GM23338 (cell line): ENCODE measurements around the gene NIPA2.

Experiments
- CREB1 ChIP-seq: fragments of 250-450 bp; sonication (Bioruptor Pico); IDR thresholded peaks from 2 replicates; pipeline ENCODE4 v1.5.0; 2020; ENCODE audit warnings: low read depth, mild to moderate bottlenecking, moderate library complexity
- EZH2 ChIP-seq: fragments of 200-600 bp; sonication (generic); IDR thresholded peaks from one replicate; pipeline ENCODE4 v1.8.0; 2017; ENCODE audit warnings: antibody characterized with exemption, mild to moderate bottlenecking, low read depth; ENCODE audit not compliant: unreplicated experiment
- EZH2phosphoT487 ChIP-seq: fragments of 200-600 bp; sonication (generic); IDR thresholded peaks from one replicate; pipeline ENCODE4 v1.8.1; 2018; ENCODE audit warnings: antibody characterized with exemption; ENCODE audit not compliant: unreplicated experiment
- JUNB ChIP-seq: IDR thresholded peaks from one replicate; pipeline ENCODE4 v1.6.1; 2016; ENCODE audit warnings: antibody characterized with exemption; ENCODE audit not compliant: unreplicated experiment
- POLR2AphosphoS5 ChIP-seq: IDR thresholded peaks from 2 replicates; pipeline ENCODE4 v1.6.1; 2016; ENCODE audit warnings: antibody characterized with exemption, low read depth
- ZNF331 ChIP-seq: fragments of 250-450 bp; sonication (Bioruptor Pico); IDR thresholded peaks from 2 replicates; pipeline ENCODE4 v1.5.0; 2020; ENCODE audit warnings: low read depth, mild to moderate bottlenecking, moderate library complexity
- TF ChIP-seq, protein P1 (sequence below), 2 experiments: fragments of 200-600 bp in 1 of 2; sonication (generic) in 1 of 2; conservative IDR thresholded peaks; 2 replicates each; pipeline versions ENCODE4 v1.5.1 to v1.6.1; 2016 to 2017; ENCODE audit warnings: antibody characterized with exemption in 2 of 2, low read depth in 2 of 2, mild to moderate bottlenecking in 2 of 2, moderate library complexity in 1 of 2
- TF ChIP-seq, protein P2 (sequence below): fragments of 250-450 bp; sonication (Bioruptor Pico); IDR thresholded peaks from 2 replicates; pipeline ENCODE4 v1.5.0; 2020; ENCODE audit warnings: mild to moderate bottlenecking, moderate library complexity
- TF ChIP-seq, protein P3 (sequence below): IDR thresholded peaks from one replicate; pipeline ENCODE4 v1.6.1; 2018; ENCODE audit warnings: antibody characterized with exemption; ENCODE audit not compliant: unreplicated experiment
- TF ChIP-seq, protein P4 (sequence below): IDR thresholded peaks from 2 replicates; pipeline ENCODE4 v1.6.1; 2016; ENCODE audit warnings: antibody characterized with exemption

DNA sequence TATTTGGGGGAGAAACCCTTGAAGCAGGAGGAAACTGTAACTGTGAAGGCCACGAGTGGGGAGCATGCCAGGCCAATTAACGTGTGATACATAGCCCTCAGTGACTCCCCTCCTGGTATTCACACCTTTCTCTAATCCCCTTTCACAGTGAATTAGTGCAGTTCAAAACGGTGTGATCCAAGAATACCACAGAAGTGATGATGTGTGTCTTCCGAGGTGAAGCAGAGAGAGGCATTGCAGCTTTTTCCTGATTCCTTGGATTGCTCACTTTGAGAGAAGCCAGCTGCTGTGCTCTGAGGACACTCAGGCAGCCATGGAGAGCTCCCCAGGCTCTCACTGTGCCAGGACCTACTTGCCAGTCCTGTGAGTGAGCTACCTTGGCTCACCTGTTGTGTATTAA lies 17.3 kb downstream of the NIPA2 start:
- TF ChIP-seq, protein P1, sequence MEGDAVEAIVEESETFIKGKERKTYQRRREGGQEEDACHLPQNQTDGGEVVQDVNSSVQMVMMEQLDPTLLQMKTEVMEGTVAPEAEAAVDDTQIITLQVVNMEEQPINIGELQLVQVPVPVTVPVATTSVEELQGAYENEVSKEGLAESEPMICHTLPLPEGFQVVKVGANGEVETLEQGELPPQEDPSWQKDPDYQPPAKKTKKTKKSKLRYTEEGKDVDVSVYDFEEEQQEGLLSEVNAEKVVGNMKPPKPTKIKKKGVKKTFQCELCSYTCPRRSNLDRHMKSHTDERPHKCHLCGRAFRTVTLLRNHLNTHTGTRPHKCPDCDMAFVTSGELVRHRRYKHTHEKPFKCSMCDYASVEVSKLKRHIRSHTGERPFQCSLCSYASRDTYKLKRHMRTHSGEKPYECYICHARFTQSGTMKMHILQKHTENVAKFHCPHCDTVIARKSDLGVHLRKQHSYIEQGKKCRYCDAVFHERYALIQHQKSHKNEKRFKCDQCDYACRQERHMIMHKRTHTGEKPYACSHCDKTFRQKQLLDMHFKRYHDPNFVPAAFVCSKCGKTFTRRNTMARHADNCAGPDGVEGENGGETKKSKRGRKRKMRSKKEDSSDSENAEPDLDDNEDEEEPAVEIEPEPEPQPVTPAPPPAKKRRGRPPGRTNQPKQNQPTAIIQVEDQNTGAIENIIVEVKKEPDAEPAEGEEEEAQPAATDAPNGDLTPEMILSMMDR (conservative IDR thresholded peaks at IDR 0.05; ENCODE audit: low read depth in 2 of 2): no peak
- no peak for TF ChIP-seq POLR2AphosphoS5
- TF ChIP-seq EZH2: no peak
- TF ChIP-seq, protein P2, sequence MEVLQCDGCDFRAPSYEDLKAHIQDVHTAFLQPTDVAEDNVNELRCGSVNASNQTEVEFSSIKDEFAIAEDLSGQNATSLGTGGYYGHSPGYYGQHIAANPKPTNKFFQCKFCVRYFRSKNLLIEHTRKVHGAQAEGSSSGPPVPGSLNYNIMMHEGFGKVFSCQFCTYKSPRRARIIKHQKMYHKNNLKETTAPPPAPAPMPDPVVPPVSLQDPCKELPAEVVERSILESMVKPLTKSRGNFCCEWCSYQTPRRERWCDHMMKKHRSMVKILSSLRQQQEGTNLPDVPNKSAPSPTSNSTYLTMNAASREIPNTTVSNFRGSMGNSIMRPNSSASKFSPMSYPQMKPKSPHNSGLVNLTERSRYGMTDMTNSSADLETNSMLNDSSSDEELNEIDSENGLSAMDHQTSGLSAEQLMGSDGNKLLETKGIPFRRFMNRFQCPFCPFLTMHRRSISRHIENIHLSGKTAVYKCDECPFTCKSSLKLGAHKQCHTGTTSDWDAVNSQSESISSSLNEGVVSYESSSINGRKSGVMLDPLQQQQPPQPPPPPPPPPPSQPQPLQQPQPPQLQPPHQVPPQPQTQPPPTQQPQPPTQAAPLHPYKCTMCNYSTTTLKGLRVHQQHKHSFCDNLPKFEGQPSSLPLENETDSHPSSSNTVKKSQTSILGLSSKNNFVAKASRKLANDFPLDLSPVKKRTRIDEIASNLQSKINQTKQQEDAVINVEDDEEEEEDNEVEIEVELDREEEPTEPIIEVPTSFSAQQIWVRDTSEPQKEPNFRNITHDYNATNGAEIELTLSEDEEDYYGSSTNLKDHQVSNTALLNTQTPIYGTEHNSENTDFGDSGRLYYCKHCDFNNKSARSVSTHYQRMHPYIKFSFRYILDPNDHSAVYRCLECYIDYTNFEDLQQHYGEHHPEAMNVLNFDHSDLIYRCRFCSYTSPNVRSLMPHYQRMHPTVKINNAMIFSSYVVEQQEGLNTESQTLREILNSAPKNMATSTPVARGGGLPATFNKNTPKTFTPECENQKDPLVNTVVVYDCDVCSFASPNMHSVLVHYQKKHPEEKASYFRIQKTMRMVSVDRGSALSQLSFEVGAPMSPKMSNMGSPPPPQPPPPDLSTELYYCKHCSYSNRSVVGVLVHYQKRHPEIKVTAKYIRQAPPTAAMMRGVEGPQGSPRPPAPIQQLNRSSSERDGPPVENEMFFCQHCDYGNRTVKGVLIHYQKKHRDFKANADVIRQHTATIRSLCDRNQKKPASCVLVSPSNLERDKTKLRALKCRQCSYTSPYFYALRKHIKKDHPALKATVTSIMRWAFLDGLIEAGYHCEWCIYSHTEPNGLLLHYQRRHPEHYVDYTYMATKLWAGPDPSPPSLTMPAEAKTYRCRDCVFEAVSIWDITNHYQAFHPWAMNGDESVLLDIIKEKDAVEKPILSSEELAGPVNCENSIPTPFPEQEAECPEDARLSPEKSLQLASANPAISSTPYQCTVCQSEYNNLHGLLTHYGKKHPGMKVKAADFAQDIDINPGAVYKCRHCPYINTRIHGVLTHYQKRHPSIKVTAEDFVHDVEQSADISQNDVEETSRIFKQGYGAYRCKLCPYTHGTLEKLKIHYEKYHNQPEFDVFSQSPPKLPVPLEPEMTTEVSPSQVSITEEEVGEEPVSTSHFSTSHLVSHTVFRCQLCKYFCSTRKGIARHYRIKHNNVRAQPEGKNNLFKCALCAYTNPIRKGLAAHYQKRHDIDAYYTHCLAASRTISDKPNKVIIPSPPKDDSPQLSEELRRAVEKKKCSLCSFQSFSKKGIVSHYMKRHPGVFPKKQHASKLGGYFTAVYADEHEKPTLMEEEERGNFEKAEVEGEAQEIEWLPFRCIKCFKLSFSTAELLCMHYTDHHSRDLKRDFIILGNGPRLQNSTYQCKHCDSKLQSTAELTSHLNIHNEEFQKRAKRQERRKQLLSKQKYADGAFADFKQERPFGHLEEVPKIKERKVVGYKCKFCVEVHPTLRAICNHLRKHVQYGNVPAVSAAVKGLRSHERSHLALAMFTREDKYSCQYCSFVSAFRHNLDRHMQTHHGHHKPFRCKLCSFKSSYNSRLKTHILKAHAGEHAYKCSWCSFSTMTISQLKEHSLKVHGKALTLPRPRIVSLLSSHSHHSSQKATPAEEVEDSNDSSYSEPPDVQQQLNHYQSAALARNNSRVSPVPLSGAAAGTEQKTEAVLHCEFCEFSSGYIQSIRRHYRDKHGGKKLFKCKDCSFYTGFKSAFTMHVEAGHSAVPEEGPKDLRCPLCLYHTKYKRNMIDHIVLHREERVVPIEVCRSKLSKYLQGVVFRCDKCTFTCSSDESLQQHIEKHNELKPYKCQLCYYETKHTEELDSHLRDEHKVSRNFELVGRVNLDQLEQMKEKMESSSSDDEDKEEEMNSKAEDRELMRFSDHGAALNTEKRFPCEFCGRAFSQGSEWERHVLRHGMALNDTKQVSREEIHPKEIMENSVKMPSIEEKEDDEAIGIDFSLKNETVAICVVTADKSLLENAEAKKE (CRISPR knock-in tag): no peak
- no peak for TF ChIP-seq CREB1 (CRISPR knock-in tag)
- no peak for TF ChIP-seq EZH2phosphoT487
- no peak for TF ChIP-seq JUNB
- TF ChIP-seq, protein P3, sequence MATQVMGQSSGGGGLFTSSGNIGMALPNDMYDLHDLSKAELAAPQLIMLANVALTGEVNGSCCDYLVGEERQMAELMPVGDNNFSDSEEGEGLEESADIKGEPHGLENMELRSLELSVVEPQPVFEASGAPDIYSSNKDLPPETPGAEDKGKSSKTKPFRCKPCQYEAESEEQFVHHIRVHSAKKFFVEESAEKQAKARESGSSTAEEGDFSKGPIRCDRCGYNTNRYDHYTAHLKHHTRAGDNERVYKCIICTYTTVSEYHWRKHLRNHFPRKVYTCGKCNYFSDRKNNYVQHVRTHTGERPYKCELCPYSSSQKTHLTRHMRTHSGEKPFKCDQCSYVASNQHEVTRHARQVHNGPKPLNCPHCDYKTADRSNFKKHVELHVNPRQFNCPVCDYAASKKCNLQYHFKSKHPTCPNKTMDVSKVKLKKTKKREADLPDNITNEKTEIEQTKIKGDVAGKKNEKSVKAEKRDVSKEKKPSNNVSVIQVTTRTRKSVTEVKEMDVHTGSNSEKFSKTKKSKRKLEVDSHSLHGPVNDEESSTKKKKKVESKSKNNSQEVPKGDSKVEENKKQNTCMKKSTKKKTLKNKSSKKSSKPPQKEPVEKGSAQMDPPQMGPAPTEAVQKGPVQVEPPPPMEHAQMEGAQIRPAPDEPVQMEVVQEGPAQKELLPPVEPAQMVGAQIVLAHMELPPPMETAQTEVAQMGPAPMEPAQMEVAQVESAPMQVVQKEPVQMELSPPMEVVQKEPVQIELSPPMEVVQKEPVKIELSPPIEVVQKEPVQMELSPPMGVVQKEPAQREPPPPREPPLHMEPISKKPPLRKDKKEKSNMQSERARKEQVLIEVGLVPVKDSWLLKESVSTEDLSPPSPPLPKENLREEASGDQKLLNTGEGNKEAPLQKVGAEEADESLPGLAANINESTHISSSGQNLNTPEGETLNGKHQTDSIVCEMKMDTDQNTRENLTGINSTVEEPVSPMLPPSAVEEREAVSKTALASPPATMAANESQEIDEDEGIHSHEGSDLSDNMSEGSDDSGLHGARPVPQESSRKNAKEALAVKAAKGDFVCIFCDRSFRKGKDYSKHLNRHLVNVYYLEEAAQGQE: no peak
- TF ChIP-seq, protein P4, sequence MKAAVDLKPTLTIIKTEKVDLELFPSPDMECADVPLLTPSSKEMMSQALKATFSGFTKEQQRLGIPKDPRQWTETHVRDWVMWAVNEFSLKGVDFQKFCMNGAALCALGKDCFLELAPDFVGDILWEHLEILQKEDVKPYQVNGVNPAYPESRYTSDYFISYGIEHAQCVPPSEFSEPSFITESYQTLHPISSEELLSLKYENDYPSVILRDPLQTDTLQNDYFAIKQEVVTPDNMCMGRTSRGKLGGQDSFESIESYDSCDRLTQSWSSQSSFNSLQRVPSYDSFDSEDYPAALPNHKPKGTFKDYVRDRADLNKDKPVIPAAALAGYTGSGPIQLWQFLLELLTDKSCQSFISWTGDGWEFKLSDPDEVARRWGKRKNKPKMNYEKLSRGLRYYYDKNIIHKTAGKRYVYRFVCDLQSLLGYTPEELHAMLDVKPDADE: no peak
- no peak for TF ChIP-seq ZNF331
